ENCODE measurements around the gene NOL6.

DNA sequence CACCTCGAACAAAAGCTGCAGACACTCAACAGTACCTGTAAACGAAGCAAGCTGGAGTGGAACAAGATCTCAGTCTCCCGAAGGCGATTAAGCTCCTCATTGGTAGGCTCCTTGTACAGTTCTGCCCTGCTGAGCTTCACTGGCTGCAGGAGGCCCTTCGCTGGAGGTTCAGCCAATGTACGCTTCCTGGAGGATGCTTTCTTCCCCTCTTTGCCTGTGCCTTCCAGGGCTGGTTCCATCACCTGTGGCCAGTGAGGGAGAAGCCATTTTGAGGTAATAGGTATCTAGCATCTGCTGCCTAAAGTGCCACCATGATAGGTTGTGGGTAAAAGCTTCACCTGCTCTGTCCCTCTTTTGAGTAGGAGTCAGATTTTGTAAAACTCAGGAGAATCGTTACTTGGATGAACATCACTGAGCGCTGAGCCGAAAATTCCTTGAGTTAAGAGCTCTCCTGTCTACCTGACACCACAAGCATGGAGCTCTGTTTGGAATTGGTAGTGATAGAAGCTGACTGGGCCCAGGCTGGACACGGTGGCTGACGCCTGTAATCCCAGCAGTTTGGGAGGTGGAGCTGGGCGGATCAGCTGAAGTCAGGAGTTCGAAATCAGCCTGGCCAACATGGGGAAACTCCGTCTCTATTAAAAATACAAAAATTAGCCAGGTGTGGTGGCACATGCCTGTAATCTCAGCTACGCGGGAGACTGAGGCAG is 1.4 kb downstream of the NOL6 start:
- TF ChIP-seq, protein P1, sequence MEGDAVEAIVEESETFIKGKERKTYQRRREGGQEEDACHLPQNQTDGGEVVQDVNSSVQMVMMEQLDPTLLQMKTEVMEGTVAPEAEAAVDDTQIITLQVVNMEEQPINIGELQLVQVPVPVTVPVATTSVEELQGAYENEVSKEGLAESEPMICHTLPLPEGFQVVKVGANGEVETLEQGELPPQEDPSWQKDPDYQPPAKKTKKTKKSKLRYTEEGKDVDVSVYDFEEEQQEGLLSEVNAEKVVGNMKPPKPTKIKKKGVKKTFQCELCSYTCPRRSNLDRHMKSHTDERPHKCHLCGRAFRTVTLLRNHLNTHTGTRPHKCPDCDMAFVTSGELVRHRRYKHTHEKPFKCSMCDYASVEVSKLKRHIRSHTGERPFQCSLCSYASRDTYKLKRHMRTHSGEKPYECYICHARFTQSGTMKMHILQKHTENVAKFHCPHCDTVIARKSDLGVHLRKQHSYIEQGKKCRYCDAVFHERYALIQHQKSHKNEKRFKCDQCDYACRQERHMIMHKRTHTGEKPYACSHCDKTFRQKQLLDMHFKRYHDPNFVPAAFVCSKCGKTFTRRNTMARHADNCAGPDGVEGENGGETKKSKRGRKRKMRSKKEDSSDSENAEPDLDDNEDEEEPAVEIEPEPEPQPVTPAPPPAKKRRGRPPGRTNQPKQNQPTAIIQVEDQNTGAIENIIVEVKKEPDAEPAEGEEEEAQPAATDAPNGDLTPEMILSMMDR (IDR thresholded peaks at IDR 0.05; ENCODE audit: borderline replicate concordance, extremely low read depth, low read length, poor library complexity, severe bottlenecking), result no peak
- no peak for TF ChIP-seq EZH2 (IDR thresholded peaks at IDR 0.05; ENCODE audit: borderline replicate concordance, low read depth, low read length, severe bottlenecking)

All from DND-41 (cell line).